Measurements from ENCODE around the gene THAP12. TPM values are rescaled to one million over a fixed set of nuclear protein-coding genes. Genes with fewer than 3 reads are reported as not detected.

THAP12 gene
- total RNA-seq, 1 experiment from 2014 or later, result 50.5 TPM

GRCh38 chr11:76318744-76319384 is 62.1 kb downstream of the THAP12 start:
- no peaks in the 10 kb centered on the region for H3K27me3 ChIP-seq (ENCODE audit: low read length)
- ChIA-PET POLR2A (ENCODE audit: unreplicated experiment) (interaction anchor here (0.5 kb wide), 1 partner anchor 686 kb away, joined by 5 read pairs; no protein-coding TSS in a partner anchor), CTCF (interaction anchor here (0.5 to 1.3 kb wide), 6 partner anchors 15 to 206 kb away, joined by 3 to 17 read pairs (median 3); partner anchors contain the start of gene WNT11)

DNA sequence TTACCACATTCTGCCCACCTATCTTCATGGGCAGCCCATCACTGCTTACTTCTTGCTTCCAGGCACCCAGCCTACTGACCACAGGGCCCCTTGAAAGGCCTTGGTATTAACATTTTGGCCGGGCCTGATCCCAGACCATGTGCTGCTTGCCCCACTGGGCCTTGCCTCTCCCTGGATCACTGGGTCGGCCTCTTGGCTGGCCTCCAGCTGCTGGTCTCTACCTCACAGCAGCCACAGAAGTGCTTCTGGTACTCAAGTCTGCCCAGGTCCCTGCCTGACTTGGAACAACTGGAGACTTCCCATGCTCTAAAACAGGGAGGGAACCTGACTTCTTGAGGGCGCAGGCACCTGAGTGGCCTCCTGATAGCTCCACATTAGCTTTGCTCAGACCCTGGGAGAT is 63.6 kb downstream of the THAP12 start:
- BruUV-seq (replicated peaks), result no TSS peak
- H3K79me2 ChIP-seq (ENCODE audit: low read length), result no peaks in the 10 kb centered on the region
- no peak for ATAC-seq
- H2AFZ ChIP-seq (ENCODE audit: low read length), result no peak overlapping the region
- H3K9me2 ChIP-seq (replicated peaks; ENCODE audit: low read length), result no peaks in the 10 kb centered on the region
- no peaks in the 10 kb centered on the region for H3K4me1 ChIP-seq (ENCODE audit: insufficient read depth, low read length)
- no peak for DNase-seq
- no peaks in the 10 kb centered on the region for H4K20me1 ChIP-seq (ENCODE audit: low read length)
- CTCF ChIA-PET, result interaction anchor here (1.2 kb wide), 1 partner anchor 110 kb away, joined by 3 read pairs; no protein-coding TSS in a partner anchor
- no peaks in the 10 kb centered on the region for H3K36me3 ChIP-seq (ENCODE audit: low read depth, low read length)
- POLR2A ChIA-PET (ENCODE audit: unreplicated experiment), result no interaction called here
- TF ChIP-seq CTCF (conservative IDR thresholded peaks at IDR 0.05; ENCODE audit: low read depth, low read length) (no peak), EZH2 (IDR thresholded peaks at IDR 0.05; ENCODE audit: low read length, unreplicated experiment) (no peak), EZH2phosphoT487 (IDR thresholded peaks at IDR 0.05; ENCODE audit: borderline replicate concordance, low read length) (no peak)
- H3K27ac ChIP-seq (ENCODE audit: low read length), result no peak overlapping the region
- no peaks in the 10 kb centered on the region for H3F3A ChIP-seq (ENCODE audit: low read length, unreplicated experiment)
- H3K4me2 ChIP-seq (ENCODE audit: low read length), result no peak overlapping the region
- H3K27me3 ChIP-seq (ENCODE audit: low read length), result no peaks in the 10 kb centered on the region
- no peaks in the 10 kb centered on the region for H3K9me3 ChIP-seq (ENCODE audit: low read length)
- no peak overlapping the region for H3K9ac ChIP-seq (ENCODE audit: low read length)
- intact Hi-C loops (cut with micrococcal nuclease), result no loop called here
- no peak overlapping the region for H3K4me3 ChIP-seq (ENCODE audit: low read length)

More at GRCh38 chr11:76318744-76319384, 62.1 kb downstream of the THAP12 start:
- TF ChIP-seq EZH2 (IDR thresholded peaks at IDR 0.05; ENCODE audit: low read length, unreplicated experiment) (no peak), CTCF (conservative IDR thresholded peaks at IDR 0.05; ENCODE audit: low read depth, low read length) (peak; percentile 98), EZH2phosphoT487 (IDR thresholded peaks at IDR 0.05; ENCODE audit: borderline replicate concordance, low read length) (no peak)
- Histone ChIP-seq H4K20me1 (ENCODE audit: low read length) (no peaks in the 10 kb centered on the region), H3K79me2 (ENCODE audit: low read length) (no peaks in the 10 kb centered on the region), H3K4me3 (ENCODE audit: low read length) (no peak overlapping the region), H2AFZ (ENCODE audit: low read length) (no peak overlapping the region), H3F3A (ENCODE audit: low read length, unreplicated experiment) (no peaks in the 10 kb centered on the region), H3K9me2 (replicated peaks; ENCODE audit: low read length) (no peaks in the 10 kb centered on the region), H3K9me3 (ENCODE audit: low read length) (no peaks in the 10 kb centered on the region), H3K27ac (ENCODE audit: low read length) (no peak overlapping the region), H3K4me1 (ENCODE audit: insufficient read depth, low read length) (peaks cover 11% of the 10 kb centered on the region), H3K4me2 (ENCODE audit: low read length) (no peak overlapping the region), H3K36me3 (ENCODE audit: low read depth, low read length) (no peaks in the 10 kb centered on the region), H3K9ac (ENCODE audit: low read length) (no peak overlapping the region)
- no TSS peak for BruUV-seq (replicated peaks)
- DNase-seq (peak; percentile 89), ATAC-seq (peak; percentile 97)
- intact Hi-C loops (cut with micrococcal nuclease), result loop anchor here (1.0 to 2.0 kb wide), 4 partner anchors 112 to 596 kb away; no protein-coding TSS in a partner anchor

- Histone ChIP-seq H3K9ac (ENCODE audit: low read length) (no peak overlapping the region), H3F3A (ENCODE audit: low read length, unreplicated experiment) (no peaks in the 10 kb centered on the region), H3K9me3 (ENCODE audit: low read length) (no peaks in the 10 kb centered on the region), H3K36me3 (ENCODE audit: low read depth, low read length) (no peaks in the 10 kb centered on the region), H3K4me1 (ENCODE audit: insufficient read depth, low read length) (no peaks in the 10 kb centered on the region), H3K27ac (ENCODE audit: low read length) (no peak overlapping the region), H3K79me2 (ENCODE audit: low read length) (no peaks in the 10 kb centered on the region), H3K27me3 (ENCODE audit: low read length) (no peaks in the 10 kb centered on the region), H3K4me3 (ENCODE audit: low read length) (no peak overlapping the region), H2AFZ (ENCODE audit: low read length) (no peak overlapping the region), H4K20me1 (ENCODE audit: low read length) (no peaks in the 10 kb centered on the region), H3K4me2 (ENCODE audit: low read length) (no peak overlapping the region), H3K9me2 (replicated peaks; ENCODE audit: low read length) (no peaks in the 10 kb centered on the region)
- POLR2A ChIA-PET (ENCODE audit: unreplicated experiment), result no interaction called here
- DNase-seq (no peak), ATAC-seq (no peak)
- TF ChIP-seq CTCF (conservative IDR thresholded peaks at IDR 0.05; ENCODE audit: low read depth, low read length) (no peak), EZH2 (IDR thresholded peaks at IDR 0.05; ENCODE audit: low read length, unreplicated experiment) (no peak), EZH2phosphoT487 (IDR thresholded peaks at IDR 0.05; ENCODE audit: borderline replicate concordance, low read length) (no peak)
- no TSS peak for BruUV-seq (replicated peaks)
- intact Hi-C loops (cut with micrococcal nuclease), result no loop called here
- CTCF ChIA-PET, result no interaction called here
Measured at GRCh38 chr11:76316726-76317125, 64.2 kb downstream of the THAP12 start.
